ENCODE data around the gene CAPN10.

Gene CAPN10

DNA sequence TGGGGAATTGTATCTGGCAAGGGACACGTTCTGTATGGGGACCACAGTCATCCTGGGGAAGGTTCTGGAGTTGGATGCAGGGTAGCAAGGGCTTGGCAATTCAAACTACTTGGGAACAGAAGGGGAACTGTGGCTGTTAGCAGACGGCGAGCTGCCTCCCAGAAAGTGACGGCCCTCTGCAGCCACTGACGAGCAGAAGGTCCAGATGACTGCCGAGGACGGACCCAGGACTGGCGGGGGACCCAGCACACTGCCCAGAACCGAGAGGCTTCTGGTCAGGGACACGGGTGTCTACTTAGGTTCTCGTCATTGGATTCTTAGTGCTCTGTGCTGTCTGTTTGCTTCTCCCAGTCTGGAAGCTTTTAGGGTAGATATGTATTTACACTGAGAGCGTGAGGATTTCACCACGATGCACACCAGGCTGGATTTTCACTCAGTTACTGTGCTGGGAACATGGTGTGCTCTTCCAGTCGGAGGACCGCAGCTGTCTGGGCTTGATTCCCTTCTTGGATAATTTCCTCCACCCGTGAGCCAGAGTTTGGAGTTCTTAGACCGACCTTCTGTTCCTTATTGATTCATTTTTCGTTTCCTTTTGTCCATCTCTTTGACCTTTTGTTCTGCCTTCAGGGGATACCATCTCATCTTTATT, 52.1 kb downstream of the CAPN10 start:
- no peak for DNase-seq (ENCODE audit: low read depth)

DNA sequence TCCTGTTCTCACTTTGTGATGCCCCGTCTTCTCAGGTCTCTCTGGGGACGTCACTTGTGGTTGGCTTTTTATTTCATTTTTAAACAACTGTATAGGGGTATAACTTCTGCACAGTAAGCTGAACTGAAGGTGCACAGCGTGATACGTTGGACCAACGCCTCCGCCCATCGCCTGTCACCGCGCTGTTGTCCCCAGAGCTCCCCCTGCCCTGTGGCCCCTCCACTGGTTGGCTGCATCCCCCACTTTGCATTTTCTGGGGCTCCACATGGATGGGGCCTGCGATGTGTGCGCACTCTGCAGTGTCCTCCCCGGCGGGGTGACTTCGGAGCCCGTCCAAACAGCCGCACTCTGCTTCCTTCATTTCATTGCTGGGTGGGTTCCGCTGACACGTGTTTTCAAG, 53.0 kb downstream of the CAPN10 start:
- DNase-seq (ENCODE audit: low read depth): no peak

DNA sequence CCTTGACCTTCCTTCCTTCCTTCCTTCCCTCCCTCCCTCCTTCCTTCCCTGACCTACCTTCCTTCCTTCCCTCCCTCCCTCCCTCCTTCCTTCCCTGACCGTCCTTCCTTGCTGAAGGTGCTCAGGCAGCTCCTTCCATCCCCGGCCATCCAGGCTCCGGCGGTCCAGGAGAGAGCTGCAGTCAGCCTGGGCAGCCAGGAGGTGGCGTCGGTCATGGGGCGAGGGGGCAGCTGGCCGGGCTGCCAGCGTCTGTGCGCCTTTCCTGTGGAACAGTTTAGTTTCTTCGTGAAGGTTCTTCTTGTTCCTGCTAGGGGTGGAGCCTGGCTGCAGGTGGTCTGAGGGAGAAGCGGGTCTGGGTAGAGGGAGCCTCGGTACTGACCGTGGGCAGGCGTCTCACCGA, 54.4 kb downstream of the CAPN10 start:
- DNase-seq (ENCODE audit: low read depth): no peak

DNA sequence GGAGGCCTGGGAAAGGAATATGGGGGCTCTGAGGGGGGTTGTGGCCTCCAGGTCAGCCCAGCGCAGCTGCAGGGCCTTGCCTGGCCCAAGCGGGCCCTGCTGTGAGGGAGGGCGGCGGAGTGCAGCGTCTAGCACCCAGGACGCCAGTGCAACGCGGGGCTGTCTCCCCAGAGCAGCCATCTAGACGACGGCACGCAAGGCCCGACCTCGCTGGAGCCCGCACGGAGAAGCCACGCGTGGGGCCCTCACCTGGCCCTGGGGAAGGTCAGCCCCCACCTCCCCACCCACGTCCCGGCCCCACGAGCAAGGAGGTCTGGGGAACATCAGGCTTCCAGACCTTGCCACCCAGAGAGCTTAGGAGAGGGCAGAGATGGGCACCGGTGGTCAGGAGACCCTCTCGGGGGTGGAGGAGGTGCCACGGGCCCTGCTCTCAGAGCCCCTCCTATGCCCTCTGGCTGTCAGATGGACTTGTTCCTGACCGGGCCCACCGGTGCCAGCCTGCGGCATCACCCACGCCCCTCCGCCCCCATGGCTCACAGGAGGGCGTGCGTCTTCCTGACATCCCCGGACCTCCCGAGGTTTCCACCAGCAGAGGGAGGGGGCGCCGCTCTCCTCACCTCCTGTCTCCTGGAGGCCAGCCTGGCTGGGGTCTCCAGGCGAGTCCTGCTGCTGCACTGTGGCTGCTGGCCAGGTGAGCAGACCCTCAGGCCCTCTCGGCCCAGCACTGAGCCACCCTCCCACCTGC, 55.7 kb downstream of the CAPN10 start:
- DNase-seq (ENCODE audit: low read depth): no peak

DNA sequence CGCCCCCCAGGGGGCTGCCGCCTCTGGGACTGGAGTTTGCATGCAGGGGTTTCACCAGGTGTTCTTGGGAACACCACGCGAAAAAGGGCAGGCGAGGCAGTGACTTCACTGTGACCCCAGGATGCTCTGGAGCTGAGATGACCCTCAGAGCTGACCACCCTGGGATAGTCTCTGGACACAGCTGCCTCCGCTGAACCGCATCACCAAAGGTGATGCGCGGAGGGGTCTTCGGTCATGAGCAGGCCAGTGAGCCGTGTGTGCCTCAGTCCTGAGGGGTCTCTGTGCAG, 56.2 kb downstream of the CAPN10 start:
- DNase-seq (ENCODE audit: low read depth): no peak

DNA sequence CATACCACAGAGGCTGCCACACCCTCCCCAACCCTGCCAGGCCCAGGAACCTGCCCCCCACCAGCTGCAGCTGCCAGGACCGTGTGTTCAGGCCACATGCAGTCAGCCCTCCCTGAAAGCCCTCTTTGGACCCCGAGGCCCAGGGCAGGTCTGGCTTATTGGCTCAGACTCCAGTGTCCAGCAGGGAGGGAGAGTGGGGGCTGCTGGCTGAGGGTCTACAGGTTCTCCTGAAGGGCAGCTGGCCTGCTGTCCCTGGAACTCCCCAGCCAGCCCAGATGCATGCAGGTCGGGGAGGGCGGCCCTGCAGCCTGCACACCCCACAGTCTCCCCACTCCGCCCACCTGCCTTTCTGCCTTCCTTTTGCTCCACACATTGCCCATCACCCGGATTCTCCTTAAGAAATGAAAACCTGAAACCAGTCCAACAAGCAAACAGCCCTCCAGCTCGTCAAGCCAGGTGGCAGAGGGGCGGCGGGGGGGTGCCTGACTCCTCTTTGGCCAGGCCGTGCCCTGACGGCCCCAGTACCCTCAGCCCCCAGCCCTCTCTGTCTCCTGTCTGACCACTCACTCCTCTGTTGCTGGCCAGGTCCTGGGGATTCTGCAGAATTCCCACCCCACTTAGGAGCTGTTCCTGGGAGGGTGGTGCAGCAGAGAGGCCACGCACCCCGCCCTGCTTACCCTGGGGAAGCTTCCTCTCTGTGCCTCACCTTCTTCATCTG, 56.7 kb downstream of the CAPN10 start:
- no peak for DNase-seq (ENCODE audit: low read depth)

DNA sequence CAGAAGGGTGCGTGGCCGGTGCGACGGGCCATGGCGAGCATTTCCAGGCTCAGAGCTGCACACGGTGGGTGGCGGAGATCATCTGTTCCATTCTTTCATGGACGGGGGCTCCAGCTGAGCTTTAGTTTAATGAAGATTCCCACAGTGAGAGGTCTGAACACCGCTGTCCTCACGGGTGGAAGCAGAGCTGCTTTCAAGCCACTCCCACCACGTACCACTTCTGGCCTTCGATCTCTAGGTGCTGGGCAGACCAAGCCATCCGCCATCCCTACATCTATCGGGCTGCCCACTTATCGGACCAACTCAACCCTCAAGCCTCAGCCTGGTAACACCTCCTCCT, 57.2 kb downstream of the CAPN10 start:
- no peak for DNase-seq (ENCODE audit: low read depth)

DNA sequence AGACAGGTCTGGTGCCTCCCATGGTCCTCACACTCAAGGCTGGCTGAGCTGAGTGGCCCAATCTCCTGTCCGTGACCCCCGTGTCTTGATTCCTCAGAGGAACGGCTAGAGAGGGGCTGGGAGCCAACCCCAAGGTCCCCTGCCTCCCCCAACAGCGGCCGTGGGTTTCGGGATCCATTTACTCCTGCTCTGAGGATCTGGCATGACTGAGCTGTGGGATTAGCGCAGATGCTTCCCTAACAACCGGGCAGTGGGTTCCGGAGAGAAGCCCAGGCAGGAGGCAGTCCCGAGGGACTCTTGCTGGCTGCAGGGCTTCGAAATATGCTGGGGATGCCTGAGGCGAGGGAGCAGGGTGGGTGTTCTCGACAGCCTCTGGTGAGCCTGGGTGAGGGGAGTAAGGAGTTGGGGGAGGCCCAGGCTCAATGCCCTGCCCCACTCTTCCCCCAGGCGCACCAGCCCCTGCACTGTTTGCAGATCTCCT, 57.7 kb downstream of the CAPN10 start:
- DNase-seq (ENCODE audit: low read depth): no peak

DNA sequence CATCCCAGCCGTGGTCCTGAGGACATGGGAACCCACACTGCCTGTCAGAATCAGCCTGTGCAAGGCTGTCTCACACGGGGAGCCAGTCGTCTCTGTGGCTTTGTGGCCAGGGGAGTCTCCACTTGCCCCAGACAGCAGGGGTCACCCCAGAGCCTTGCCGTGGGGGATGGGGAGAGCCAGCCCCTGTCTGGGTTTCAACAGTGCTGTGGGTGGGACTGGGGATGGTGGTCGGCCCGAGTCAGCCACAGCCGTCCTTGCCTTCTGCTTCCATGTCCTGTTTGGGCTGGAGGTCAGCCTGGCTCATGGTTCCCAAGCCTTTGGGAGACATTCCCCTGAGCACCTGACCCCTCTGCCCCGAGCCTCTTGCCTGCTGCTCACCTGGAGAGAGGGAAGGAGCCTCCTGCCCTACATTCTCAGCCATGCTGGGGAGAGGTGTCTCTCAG, 58.3 kb downstream of the CAPN10 start:
- no peak for DNase-seq (ENCODE audit: low read depth)

DNA sequence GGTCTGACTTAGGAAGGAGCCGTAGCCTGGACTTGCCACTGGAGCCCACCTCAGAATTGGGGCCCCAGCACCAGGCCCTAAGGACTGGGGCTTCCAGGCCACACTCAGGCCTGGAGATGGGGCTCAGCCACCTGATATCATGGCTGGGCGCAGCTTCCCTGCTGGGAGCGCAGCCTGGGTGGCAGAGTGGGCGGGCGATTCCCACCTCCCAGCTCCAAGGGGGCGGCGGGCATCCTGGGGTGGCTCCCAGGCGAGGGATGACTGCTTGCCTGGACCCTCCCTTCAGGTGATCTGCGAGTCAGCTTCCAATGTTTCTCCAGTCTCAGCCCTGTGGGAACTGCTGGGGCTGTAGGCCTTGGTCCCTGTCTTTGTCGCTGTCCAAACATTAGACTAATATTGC, 58.8 kb downstream of the CAPN10 start:
- no peak for DNase-seq (ENCODE audit: low read depth)

DNA sequence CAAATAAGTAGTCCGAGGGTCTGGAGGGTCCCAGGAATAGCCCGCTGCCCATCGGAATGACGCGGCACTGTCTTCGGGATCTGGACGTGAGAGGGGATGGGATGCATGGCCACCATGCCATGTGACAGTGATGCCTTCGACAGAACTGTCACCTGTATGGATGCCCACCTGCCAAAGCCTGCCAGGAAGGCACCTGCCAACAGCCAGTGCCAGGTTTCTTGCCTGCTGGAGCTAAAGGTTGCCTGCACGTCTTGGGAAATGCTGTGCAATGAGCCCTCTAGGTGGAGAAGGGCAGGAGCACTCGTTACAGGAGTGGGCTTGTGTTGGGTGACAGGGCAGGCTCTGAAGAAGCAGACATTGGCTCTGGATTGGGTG, 59.3 kb downstream of the CAPN10 start:
- DNase-seq (ENCODE audit: low read depth): no peak

DNA sequence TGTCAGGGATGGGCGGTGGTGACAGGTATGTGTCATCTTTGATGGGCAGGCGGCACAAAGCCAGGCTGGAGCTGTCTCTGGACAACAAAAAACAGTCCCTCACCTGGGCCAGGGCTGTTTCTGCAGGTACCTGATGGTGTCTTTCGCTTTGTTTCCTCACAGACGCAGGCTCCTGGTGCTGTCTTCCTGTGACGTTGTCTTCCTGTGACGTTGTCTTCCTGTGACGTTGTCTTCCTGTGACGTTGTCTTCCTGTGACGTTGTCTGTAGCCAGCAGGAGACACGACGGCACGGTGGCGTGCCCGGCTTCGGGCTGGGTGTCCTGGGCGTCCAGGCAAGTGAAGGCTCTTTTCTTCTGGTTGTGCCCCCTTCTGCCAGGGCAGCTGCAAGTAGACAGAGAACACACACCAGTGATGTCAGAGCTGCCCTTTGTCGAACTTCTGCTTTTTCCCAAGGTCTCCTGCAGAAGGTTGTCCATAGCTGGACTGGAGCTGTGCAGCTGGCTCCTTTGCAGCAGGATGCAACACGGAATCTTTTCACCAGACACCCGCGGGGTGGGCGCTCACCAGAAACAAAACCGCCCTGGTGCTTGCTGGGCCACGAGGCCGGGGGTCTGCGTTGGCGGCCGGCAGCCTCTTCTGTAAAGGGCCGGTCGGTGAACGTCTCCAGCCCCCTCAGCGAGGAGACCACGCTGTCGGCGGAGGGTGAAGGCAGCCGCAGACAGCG, 59.8 kb downstream of the CAPN10 start:
- no peak for DNase-seq (ENCODE audit: low read depth)

DNA sequence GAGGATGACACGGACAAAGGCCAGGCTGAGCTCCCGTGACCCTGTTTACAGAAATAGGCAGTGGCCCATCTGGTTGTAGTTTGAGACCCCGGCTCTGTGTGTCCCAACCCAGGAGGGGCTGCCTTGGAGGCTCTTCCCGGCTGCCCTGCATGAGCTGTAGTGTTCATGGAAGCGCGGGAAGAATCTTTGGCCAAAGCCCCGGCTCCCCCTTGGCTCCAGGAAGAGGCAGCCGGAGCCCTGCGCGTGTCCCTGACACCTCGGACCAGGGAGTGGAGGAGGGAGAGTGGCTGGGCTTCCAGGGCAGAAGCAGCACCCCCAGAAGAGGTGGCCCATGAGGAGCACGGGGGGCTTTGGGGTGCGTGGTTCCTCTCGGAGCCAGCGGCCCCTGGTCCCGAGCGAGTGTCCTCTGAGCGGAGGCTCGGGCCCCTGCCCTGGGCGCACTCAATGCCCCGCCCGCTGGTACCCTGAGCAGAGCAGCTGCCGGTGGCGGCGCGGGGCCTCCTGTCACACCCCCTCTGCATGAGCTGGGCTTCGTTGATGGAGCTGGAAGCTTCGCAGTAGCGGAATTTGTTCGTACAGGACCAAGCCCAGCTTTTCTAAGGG, 60.5 kb downstream of the CAPN10 start:
- no peak for DNase-seq (ENCODE audit: low read depth)

DNA sequence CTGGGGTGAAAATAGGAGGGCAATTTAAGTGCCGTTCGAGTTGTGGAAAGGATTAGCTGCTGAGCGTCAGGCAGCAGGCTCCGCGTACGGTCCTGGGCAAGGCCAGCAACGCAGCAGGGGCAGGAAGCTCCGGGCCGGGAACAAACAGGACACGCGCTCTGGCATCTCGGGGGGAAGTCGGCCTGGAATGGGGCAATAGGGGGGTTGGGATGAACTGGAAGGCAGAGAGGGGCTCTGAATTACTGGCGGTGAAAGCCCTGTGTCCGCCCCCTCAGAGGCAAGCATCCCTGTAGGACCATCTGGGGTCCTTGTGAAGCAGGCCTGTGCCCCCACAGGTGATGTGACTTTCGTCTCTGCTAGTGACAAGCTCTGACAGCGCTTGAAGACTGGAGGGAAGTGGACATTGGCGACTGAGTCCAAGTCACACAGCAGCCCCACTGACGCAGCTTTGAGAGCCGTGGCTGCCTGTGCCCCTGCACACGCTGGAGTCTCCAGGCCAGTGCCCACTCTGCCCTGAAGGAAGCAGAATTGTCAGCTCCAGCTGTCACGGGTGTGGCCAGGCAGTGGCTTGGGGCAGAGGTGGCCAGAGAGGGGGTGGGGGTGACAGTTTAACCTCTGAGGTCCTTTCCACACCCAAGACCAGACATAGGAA, 61.1 kb downstream of the CAPN10 start:
- DNase-seq (ENCODE audit: low read depth): no peak

DNA sequence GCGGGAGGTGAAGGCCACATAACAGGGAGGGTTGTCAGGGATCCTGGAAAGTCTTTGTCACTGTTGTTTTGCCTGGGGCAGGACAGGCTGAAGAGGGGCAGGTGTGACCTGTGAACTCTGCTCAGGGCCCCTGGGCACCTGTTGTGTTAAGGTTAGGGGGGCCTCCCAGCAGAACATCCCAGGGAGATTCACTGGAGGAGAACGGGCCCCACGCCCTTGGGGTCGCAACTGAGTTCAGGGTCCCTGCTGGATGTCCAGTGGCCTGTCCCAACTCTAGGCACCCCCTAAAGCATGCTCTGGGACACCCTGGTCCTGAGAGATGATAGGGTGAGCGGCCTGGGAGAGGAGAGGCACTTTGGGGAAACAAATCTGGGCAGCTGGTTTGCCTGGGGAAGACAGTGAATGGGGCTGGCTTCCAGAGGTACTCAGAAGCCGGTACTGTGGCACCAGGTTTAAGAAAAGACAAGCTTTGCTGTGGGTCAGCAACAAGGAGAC, 61.7 kb downstream of the CAPN10 start:
- DNase-seq (ENCODE audit: low read depth): no peak

All from stimulated activated CD8-positive, alpha-beta memory T cell treated with anti-CD3 and anti-CD28 coated beads, Interleukin-12 subunit alpha, Interleukin-12 subunit beta, amount 100 ng/mL, for 4 hours (primary cell).